ENCODE results near the gene UNC13D.

DNA sequence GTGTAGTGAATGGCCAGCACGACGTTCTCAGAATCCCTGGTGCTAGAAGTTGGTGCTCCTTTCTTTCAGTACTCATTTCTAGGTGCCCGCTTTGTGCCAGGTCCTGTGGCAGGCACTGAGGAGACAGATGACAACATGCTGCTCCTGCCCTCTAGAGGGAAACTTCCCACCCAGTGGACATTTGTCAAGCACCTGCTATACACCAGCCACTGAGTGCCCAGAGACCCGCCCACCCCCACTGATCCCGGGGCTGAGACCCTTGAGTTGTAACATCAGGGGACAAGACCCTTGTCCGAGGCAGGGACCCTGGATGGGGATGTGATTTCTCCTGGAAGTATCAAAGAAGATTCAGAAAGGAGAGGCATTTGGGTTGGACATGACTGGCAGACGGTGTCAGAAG is 25.1 kb downstream of the UNC13D start:
- TF ChIP-seq PHF8 (IDR thresholded peaks at IDR 0.05; ENCODE audit: borderline replicate concordance, low read length) = no peak
- TF ChIP-seq SRSF3 (IDR thresholded peaks at IDR 0.05; ENCODE audit: insufficient read depth, low read length) = no peak
